ENCODE results near the gene FKBP2.
A peak's percentile ranks its signal among the peaks of the same experiment; 100 is the strongest.

FKBP2 gene

GRCh38 chr11:64225608-64226506, 15.0 kb upstream of the FKBP2 start, which contains the start of the genes NUDT22 and TRPT1:
NUDT22 (plus strand) TSS chr11:64226274; CDS start chr11:64226653, 379 bp downstream.
TRPT1 (minus strand) TSS chr11:64226186; CDS start chr11:64225860, 326 bp downstream.
- WGBS, 2 experiments = 1% methylated on average over 54 of the region's 54 CpGs
- peaks cover 23% of the 10 kb centered on the region for H3K4me1 ChIP-seq (ENCODE audit: control insufficient read depth, insufficient read depth, low read length)
- no peaks in the 10 kb centered on the region for H3K36me3 ChIP-seq (ENCODE audit: control insufficient read depth, insufficient read depth, low read length)
- H3K4me3 ChIP-seq (ENCODE audit: insufficient read depth, low read depth, low read length) = peak within 1 kb of the TSS; percentile 64
- no peak within 1 kb of the TSS for H3K27ac ChIP-seq (ENCODE audit: insufficient read depth, low read depth, low read length, poor library complexity, severe bottlenecking)
- peaks cover 2% of the 10 kb centered on the region for H3K27me3 ChIP-seq (ENCODE audit: control insufficient read depth, insufficient read depth, low read length, poor library complexity, severe bottlenecking)
- no peaks in the 10 kb centered on the region for H3K9me3 ChIP-seq (ENCODE audit: control insufficient read depth, low read length)

DNA sequence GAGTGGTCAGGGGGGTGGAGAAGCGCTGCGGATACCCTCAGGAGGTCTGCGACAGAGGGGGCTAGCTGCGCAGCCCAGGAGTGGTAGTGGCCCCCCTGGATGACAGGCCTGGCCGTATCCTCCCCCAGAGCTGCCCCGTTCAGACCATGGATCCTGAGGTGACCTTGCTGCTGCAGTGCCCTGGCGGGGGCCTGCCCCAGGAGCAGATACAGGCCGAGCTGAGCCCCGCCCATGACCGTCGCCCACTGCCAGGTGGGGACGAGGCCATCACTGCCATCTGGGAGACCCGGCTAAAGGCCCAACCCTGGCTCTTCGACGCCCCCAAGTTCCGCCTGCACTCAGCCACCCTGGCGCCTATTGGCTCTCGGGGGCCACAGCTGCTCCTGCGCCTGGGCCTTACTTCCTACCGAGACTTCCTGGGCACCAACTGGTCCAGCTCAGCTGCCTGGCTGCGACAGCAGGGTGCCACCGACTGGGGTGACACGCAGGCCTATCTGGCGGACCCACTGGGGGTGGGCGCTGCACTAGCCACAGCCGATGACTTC, 14.3 kb upstream of the FKBP2 start:
- peaks cover 23% of the 10 kb centered on the region for H3K4me1 ChIP-seq (ENCODE audit: control insufficient read depth, insufficient read depth, low read length)
- H3K9me3 ChIP-seq (ENCODE audit: control insufficient read depth, low read length) = no peaks in the 10 kb centered on the region
- no peaks in the 10 kb centered on the region for H3K36me3 ChIP-seq (ENCODE audit: control insufficient read depth, insufficient read depth, low read length)
- peaks cover 9% of the 10 kb centered on the region for H3K27me3 ChIP-seq (ENCODE audit: control insufficient read depth, insufficient read depth, low read length, poor library complexity, severe bottlenecking)
- 36 to 38% methylated on average over 26 of the region's 26 CpGs for WGBS, 2 experiments
- no peak overlapping the region for H3K27ac ChIP-seq (ENCODE audit: insufficient read depth, low read depth, low read length, poor library complexity, severe bottlenecking)
- peak overlapping the region; percentile 64 for H3K4me3 ChIP-seq (ENCODE audit: insufficient read depth, low read depth, low read length)

- 80 to 94% methylated on average over 3 of the region's 3 CpGs for WGBS, 2 experiments
- Histone ChIP-seq H3K4me1 (ENCODE audit: control insufficient read depth, insufficient read depth, low read length) (peaks cover 23% of the 10 kb centered on the region), H3K4me3 (ENCODE audit: insufficient read depth, low read depth, low read length) (no peak overlapping the region)
These were observed 13.4 kb upstream of the FKBP2 start for GRCh38 chr11:64227405-64227956.

DNA sequence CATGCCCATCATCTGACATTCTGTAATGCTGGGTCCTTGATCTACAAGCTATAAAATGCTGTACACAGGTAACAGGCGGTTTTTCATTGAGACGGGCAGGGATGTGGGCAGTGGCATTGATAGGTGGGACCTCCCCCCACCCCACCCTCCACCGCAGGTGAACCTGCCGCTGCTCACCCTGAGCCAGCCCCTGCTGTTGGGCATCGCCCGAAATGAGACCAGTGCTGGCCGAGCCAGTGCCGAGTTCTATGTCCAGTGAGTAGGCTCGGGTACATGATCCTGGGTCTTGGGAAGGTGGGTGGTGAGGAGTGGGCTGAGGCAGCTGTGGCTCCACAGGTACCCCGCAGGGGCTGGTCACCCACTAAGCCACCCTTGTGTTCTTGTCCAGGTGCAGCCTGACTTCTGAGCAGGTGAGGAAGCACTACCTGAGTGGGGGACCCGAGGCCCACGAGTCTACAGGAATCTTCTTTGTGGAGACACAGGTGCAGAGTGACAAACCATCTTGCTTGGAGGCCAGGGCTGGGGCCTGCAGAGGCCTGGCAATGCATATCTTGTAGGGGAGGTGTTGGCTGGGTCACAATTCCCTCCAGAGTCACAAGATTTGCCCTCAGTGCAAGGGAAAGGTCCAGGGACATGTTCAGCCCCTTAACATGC, 11.7 kb upstream of the FKBP2 start:
- Histone ChIP-seq H3K9me3 (ENCODE audit: control insufficient read depth, low read length) (no peaks in the 10 kb centered on the region), H3K27me3 (ENCODE audit: control insufficient read depth, insufficient read depth, low read length, poor library complexity, severe bottlenecking) (peaks cover 35% of the 10 kb centered on the region), H3K4me3 (ENCODE audit: insufficient read depth, low read depth, low read length) (peak overlapping the region; percentile 73), H3K27ac (ENCODE audit: insufficient read depth, low read depth, low read length, poor library complexity, severe bottlenecking) (no peak overlapping the region), H3K4me1 (ENCODE audit: control insufficient read depth, insufficient read depth, low read length) (peaks cover 28% of the 10 kb centered on the region), H3K36me3 (ENCODE audit: control insufficient read depth, insufficient read depth, low read length) (no peaks in the 10 kb centered on the region)
- WGBS, 2 experiments = 96% methylated on average over 12 of the region's 12 CpGs

More at GRCh38 chr11:64227405-64227956, 13.4 kb upstream of the FKBP2 start:
- H3K27me3 ChIP-seq (ENCODE audit: control insufficient read depth, insufficient read depth, low read length, poor library complexity, severe bottlenecking) = peaks cover 18% of the 10 kb centered on the region
- no peaks in the 10 kb centered on the region for H3K9me3 ChIP-seq (ENCODE audit: control insufficient read depth, low read length)
- no peak overlapping the region for H3K27ac ChIP-seq (ENCODE audit: insufficient read depth, low read depth, low read length, poor library complexity, severe bottlenecking)
- H3K36me3 ChIP-seq (ENCODE audit: control insufficient read depth, insufficient read depth, low read length) = no peaks in the 10 kb centered on the region

GRCh38 chr11:64229744-64230170, 11.1 kb upstream of the FKBP2 start:
- H3K27ac ChIP-seq (ENCODE audit: insufficient read depth, low read depth, low read length, poor library complexity, severe bottlenecking) = peak overlapping the region; percentile 69
- H3K9me3 ChIP-seq (ENCODE audit: control insufficient read depth, low read length) = no peaks in the 10 kb centered on the region

GRCh38 chr11:64230171-64230984, 10.5 kb upstream of the FKBP2 start, which contains the start of gene DNAJC4:
DNAJC4 (plus strand) TSS chr11:64230548; CDS start chr11:64230855, 307 bp downstream.
- Histone ChIP-seq H3K4me3 (ENCODE audit: insufficient read depth, low read depth, low read length) (peak within 1 kb of the TSS; percentile 73), H3K27ac (ENCODE audit: insufficient read depth, low read depth, low read length, poor library complexity, severe bottlenecking) (peak within 1 kb of the TSS; percentile 69), H3K27me3 (ENCODE audit: control insufficient read depth, insufficient read depth, low read length, poor library complexity, severe bottlenecking) (peaks cover 42% of the 10 kb centered on the region), H3K36me3 (ENCODE audit: control insufficient read depth, insufficient read depth, low read length) (no peaks in the 10 kb centered on the region), H3K9me3 (ENCODE audit: control insufficient read depth, low read length) (no peaks in the 10 kb centered on the region), H3K4me1 (ENCODE audit: control insufficient read depth, insufficient read depth, low read length) (peaks cover 27% of the 10 kb centered on the region)
- 1% methylated on average over 62 of the region's 62 CpGs for WGBS, 2 experiments

More at GRCh38 chr11:64229744-64230170, 11.1 kb upstream of the FKBP2 start:
- WGBS, 2 experiments = 65 to 69% methylated on average over 13 of the region's 13 CpGs
- peaks cover 36% of the 10 kb centered on the region for H3K27me3 ChIP-seq (ENCODE audit: control insufficient read depth, insufficient read depth, low read length, poor library complexity, severe bottlenecking)
- H3K36me3 ChIP-seq (ENCODE audit: control insufficient read depth, insufficient read depth, low read length) = no peaks in the 10 kb centered on the region
- peaks cover 28% of the 10 kb centered on the region for H3K4me1 ChIP-seq (ENCODE audit: control insufficient read depth, insufficient read depth, low read length)
- H3K4me3 ChIP-seq (ENCODE audit: insufficient read depth, low read depth, low read length) = peak overlapping the region; percentile 73

- Histone ChIP-seq H3K27ac (ENCODE audit: insufficient read depth, low read depth, low read length, poor library complexity, severe bottlenecking) (no peak overlapping the region), H3K27me3 (ENCODE audit: control insufficient read depth, insufficient read depth, low read length, poor library complexity, severe bottlenecking) (peaks cover 45% of the 10 kb centered on the region), H3K4me3 (ENCODE audit: insufficient read depth, low read depth, low read length) (peak overlapping the region; percentile 73), H3K9me3 (ENCODE audit: control insufficient read depth, low read length) (no peaks in the 10 kb centered on the region), H3K36me3 (ENCODE audit: control insufficient read depth, insufficient read depth, low read length) (no peaks in the 10 kb centered on the region), H3K4me1 (ENCODE audit: control insufficient read depth, insufficient read depth, low read length) (peaks cover 25% of the 10 kb centered on the region)
- 11% methylated on average over 8 of the region's 8 CpGs for WGBS, 2 experiments
These were observed 9.9 kb upstream of the FKBP2 start for GRCh38 chr11:64230985-64231365.

GRCh38 chr11:64231546-64231945, 9.3 kb upstream of the FKBP2 start:
- no peak overlapping the region for H3K27ac ChIP-seq (ENCODE audit: insufficient read depth, low read depth, low read length, poor library complexity, severe bottlenecking)
- 88 to 95% methylated on average over 7 of the region's 7 CpGs for WGBS, 2 experiments
- H3K4me1 ChIP-seq (ENCODE audit: control insufficient read depth, insufficient read depth, low read length) = peaks cover 22% of the 10 kb centered on the region
- H3K4me3 ChIP-seq (ENCODE audit: insufficient read depth, low read depth, low read length) = no peak overlapping the region
- no peaks in the 10 kb centered on the region for H3K36me3 ChIP-seq (ENCODE audit: control insufficient read depth, insufficient read depth, low read length)
- H3K27me3 ChIP-seq (ENCODE audit: control insufficient read depth, insufficient read depth, low read length, poor library complexity, severe bottlenecking) = peaks cover 45% of the 10 kb centered on the region
- H3K9me3 ChIP-seq (ENCODE audit: control insufficient read depth, low read length) = no peaks in the 10 kb centered on the region

DNA sequence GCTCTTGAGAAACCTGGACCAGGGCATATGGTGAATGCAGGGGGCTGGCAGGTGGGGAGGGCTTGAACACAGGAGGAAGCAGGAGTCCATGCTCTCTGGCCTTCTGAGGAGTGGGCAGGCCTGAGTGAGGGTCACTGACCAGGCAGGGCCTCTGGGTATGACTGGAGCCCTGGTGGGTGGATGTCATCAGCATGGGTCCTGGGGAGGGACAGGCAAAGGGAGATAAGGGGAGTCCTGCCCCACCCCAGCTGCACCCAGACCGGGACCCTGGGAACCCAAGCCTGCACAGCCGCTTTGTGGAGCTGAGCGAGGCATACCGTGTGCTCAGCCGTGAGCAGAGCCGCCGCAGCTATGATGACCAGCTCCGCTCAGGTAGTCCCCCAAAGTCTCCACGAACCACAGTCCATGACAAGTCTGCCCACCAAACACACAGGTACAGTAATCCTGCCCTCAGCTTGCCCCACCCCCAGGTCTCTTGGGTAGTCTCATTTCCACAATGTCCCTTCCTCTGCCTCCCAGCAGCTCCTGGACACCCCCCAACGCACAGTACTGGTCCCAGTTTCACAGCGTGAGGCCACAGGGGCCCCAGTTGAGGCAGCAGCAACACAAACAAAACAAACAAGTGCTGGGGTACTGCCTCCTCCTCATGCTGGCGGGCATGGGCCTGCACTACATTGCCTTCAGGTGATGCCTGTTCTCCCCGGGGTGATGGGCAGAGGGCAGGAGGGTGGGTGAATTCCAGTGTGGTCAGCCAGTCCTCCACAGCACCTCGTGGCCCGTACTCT, 8.5 kb upstream of the FKBP2 start:
- WGBS, 2 experiments = 91 to 93% methylated on average over 15 of the region's 15 CpGs
- Histone ChIP-seq H3K27me3 (ENCODE audit: control insufficient read depth, insufficient read depth, low read length, poor library complexity, severe bottlenecking) (peaks cover 45% of the 10 kb centered on the region), H3K9me3 (ENCODE audit: control insufficient read depth, low read length) (no peaks in the 10 kb centered on the region), H3K27ac (ENCODE audit: insufficient read depth, low read depth, low read length, poor library complexity, severe bottlenecking) (no peak overlapping the region), H3K4me1 (ENCODE audit: control insufficient read depth, insufficient read depth, low read length) (peaks cover 14% of the 10 kb centered on the region), H3K36me3 (ENCODE audit: control insufficient read depth, insufficient read depth, low read length) (no peaks in the 10 kb centered on the region), H3K4me3 (ENCODE audit: insufficient read depth, low read depth, low read length) (no peak overlapping the region)
